Omental fat pad (tissue), 4 donors: ENCODE data around the gene XPA. TPM values are rescaled to one million over a fixed set of nuclear protein-coding genes. Genes with fewer than 3 reads are reported as not detected.

Experiments used
- ATAC-seq: fragments of 150-250 bp; one replicate; pipeline ENCODE4 v1.9.1; 2016; ENCODE audit warnings: mild to moderate bottlenecking, moderate library complexity; ENCODE audit not compliant: low FRiP score
- DNase-seq: peaks from one replicate; pipeline ENCODE4 v3.0.0-alpha.2; 2019; ENCODE audit warnings: low spot score
- total RNA-seq, 4 donors: library from RNA; depleted of rRNA; stranded (reverse); fragments of >200 nt; gene quantifications; one replicate each; pipeline ENCODE4 v1.1.0, GENCODE V29; 2016
- TF ChIP-seq, protein P1 (sequence below), 3 donors: fragments of 450-650 bp; IDR thresholded peaks; one replicate each; pipeline ENCODE4 v1.5.1; 2016 to 2017; ENCODE audit warnings: antibody characterized with exemption in 3 of 3, mild to moderate bottlenecking in 3 of 3, moderate library complexity in 2 of 3

The XPA gene
- total RNA-seq, 4 donors from 2014 or later, result 8.3 to 15.1 (median 12.9) TPM

DNA sequence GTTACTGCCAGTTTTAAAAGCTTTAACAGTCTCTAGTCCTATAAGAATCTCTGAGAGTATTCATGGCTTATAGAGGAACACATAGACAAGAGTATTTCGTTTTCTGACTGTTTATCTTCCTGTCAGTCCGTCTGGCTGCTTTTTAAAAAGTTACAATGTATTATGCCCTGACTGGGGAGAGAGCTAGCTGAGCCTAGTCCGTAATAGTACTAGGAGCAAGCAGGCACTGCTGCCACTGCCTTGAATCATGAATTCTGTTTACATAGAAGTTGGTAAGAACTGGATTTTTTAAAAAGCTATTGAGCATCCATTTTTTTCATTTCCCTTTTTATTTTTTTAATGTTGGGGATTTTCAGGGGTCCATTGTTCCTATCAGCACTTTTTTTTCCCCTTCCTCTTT is 26.6 kb downstream of the XPA start:
- ATAC-seq (no peak), DNase-seq (no peak)
- TF ChIP-seq, protein P1, sequence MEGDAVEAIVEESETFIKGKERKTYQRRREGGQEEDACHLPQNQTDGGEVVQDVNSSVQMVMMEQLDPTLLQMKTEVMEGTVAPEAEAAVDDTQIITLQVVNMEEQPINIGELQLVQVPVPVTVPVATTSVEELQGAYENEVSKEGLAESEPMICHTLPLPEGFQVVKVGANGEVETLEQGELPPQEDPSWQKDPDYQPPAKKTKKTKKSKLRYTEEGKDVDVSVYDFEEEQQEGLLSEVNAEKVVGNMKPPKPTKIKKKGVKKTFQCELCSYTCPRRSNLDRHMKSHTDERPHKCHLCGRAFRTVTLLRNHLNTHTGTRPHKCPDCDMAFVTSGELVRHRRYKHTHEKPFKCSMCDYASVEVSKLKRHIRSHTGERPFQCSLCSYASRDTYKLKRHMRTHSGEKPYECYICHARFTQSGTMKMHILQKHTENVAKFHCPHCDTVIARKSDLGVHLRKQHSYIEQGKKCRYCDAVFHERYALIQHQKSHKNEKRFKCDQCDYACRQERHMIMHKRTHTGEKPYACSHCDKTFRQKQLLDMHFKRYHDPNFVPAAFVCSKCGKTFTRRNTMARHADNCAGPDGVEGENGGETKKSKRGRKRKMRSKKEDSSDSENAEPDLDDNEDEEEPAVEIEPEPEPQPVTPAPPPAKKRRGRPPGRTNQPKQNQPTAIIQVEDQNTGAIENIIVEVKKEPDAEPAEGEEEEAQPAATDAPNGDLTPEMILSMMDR (IDR thresholded peaks at IDR 0.05), result no peak

- ATAC-seq, result no peak
- DNase-seq, result no peak
Measured at GRCh38 chr9:97668485-97668884, 28.7 kb downstream of the XPA start.

DNA sequence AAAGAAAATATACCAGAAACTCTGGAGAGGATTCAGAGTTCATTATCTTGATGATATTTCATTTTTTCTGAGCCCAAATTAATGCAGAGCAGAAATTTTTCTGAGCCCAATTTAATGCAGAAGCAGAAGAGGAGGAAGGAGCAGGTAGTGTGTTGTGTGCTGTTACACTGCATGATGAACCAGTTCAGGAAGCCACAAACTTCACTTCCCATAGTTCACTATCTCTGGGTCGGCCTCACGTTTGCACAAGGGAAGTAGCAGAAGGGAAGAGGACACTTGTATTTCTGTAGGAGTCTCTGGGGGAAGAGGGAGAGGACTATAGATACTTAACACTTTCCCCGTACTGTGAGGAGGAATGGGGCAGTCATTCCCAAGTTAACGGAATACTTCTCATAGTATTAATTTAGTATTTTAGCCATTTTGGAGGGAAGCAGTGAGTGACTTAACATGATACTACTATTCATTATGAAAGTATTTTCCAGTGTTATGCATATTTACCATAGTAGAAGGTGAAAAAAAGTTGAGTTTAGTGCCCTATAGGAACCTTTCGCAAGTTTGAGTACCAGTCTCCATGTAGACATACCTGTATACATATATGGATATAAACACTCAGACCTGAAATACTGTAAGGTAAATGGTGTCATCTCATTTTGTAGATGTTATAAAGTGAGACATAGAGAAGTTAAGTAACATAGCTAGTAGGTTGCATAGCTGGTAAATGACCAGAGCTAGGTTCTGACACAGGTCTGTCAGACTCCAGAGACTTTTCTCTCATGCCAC is 30.0 kb downstream of the XPA start:
- ATAC-seq (no peak), DNase-seq (no peak)
- TF ChIP-seq, protein P1 (IDR thresholded peaks at IDR 0.05), result no peak

More at GRCh38 chr9:97668485-97668884, 28.7 kb downstream of the XPA start:
- TF ChIP-seq, protein P1 (IDR thresholded peaks at IDR 0.05), result no peak

DNA sequence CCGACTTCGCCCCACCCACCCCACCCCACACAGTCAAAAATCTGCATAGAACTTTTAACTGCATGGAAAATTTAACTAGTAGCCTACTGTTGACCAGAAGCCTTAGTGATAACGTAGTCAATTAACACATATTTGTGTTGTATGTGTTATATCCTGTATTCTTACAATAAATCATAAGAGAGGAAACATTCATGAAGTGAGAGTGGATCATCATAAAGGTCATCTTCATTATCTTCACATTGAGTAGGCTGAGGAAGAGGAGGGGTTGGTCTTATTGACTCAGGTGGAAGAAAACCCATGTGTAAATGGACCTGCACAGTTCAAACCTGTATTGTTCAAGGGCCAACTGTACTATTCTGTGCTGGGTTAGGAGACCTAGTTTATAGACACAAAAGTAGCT is 31.4 kb downstream of the XPA start:
- no peak for DNase-seq
- no peak for ATAC-seq
- TF ChIP-seq, protein P1 (IDR thresholded peaks at IDR 0.05), result no peak

DNA sequence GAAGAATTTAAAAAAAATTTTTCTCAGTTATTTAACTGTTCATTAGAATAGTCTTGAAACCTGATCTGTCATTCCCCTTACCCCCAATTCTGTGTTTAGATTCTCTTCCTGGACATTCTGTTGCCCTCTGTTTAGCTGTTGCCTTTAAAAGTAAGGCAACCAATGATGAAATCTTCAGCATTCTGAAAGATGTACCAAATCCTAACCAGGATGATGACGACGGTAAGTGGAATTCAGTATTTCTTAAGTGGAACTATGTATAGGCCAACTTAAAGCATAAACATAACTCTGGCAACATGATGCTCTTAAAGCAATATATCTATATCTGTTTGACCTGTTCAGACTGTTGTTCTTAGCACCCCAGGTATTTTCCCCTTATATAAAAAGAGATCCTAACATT is 36.3 kb downstream of the XPA start:
- ATAC-seq (no peak), DNase-seq (no peak)
- TF ChIP-seq, protein P1 (IDR thresholded peaks at IDR 0.05), result no peak

DNA sequence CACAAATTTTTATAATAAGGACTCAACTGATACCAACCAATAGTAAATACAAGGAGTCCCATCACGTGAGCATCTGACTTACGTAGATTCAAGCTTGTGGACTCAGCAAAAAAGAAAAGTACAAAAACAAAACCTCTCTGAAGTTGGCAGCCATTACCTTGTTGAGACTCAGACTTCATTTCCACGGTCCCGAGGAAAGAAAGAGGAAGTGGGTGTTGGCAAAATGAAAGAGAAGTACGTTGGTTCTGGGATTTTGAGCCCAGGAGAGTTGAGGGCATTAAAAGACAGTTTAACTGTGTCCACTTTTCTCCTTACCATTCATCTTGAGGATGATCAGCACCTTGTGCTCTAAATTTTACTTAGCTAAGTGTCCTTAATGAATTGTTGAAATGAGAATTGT is 36.8 kb downstream of the XPA start:
- DNase-seq (no peak), ATAC-seq (no peak)
- TF ChIP-seq, protein P1 (IDR thresholded peaks at IDR 0.05), result no peak

GRCh38 chr9:97659771-97660170 is 37.4 kb downstream of the XPA start:
- TF ChIP-seq, protein P1 (IDR thresholded peaks at IDR 0.05), result no peak
- no peak for DNase-seq
- no peak for ATAC-seq
